Fibroblast of lung (primary cell): Measurements from ENCODE around the gene CSNK1A1. TPM values are rescaled to one million over a fixed set of nuclear protein-coding genes. Genes with fewer than 3 reads are reported as not detected.
"Not testable (repeated sequence)": the region's sequence is repeated elsewhere in the genome, so short reads cannot be mapped to it uniquely, and the experiment has no call there.

ENCODE experiments used
- DNase-seq, 2 donors: peaks; one replicate each; pipeline versions ENCODE4 v3.0.0 to v3.0.0-alpha.2; 2010; ENCODE audit warnings: low read depth in 2 of 2
- H2AFZ ChIP-seq: 2 replicates; pipeline ENCODE4 v1.5.1; 2012; ENCODE audit warnings: low read length, control low read depth, inconsistent platforms
- H3K27ac ChIP-seq: 2 replicates; pipeline ENCODE4 v1.5.1; 2011; ENCODE audit warnings: low read length, control low read depth; ENCODE audit not compliant: insufficient read depth
- H3K27me3 ChIP-seq: 2 replicates; pipeline ENCODE4 v1.5.1; 2011; ENCODE audit warnings: mild to moderate bottlenecking, low read length; ENCODE audit not compliant: control insufficient read depth, insufficient read depth
- H3K36me3 ChIP-seq: 2 replicates; pipeline ENCODE4 v1.5.1; 2011; ENCODE audit warnings: low read length; ENCODE audit not compliant: control insufficient read depth, insufficient read depth
- H3K4me1 ChIP-seq: 2 replicates; pipeline ENCODE4 v1.5.1; 2011; ENCODE audit warnings: low read length; ENCODE audit not compliant: control insufficient read depth, insufficient read depth; ENCODE audit errors: extremely low read depth
- H3K4me2 ChIP-seq: 2 replicates; pipeline ENCODE4 v1.5.1; 2011; ENCODE audit warnings: low read length, control low read depth; ENCODE audit not compliant: insufficient read depth; ENCODE audit errors: extremely low read depth
- H3K4me3 ChIP-seq, 4 experiments: fragments of 200-600 bp in 1 of 4; sonication (generic) in 1 of 4; replicated peaks in 1 of 4; 2 replicates each; pipeline ENCODE4 v1.5.1; 2011 to 2016; ENCODE audit warnings: low read length in 4 of 4, low read depth in 3 of 4, mild to moderate bottlenecking in 3 of 4, control low read depth in 2 of 4, inconsistent platforms in 1 of 4, mixed read lengths in 1 of 4; ENCODE audit not compliant: insufficient read depth in 1 of 4; ENCODE audit errors: control extremely low read depth in 1 of 4
- H3K79me2 ChIP-seq: 2 replicates; pipeline ENCODE4 v1.5.1; 2012; ENCODE audit warnings: mild to moderate bottlenecking, low read length, inconsistent platforms; ENCODE audit not compliant: control insufficient read depth, insufficient read depth
- H3K9ac ChIP-seq: 2 replicates; pipeline ENCODE4 v1.5.1; 2011; ENCODE audit warnings: mild to moderate bottlenecking, low read length, control low read depth; ENCODE audit not compliant: insufficient read depth
- H3K9me3 ChIP-seq: 2 replicates; pipeline ENCODE4 v1.5.1; 2012; ENCODE audit warnings: low read depth, low read length; ENCODE audit not compliant: control insufficient read depth, insufficient read depth
- H4K20me1 ChIP-seq: 2 replicates; pipeline ENCODE4 v1.5.1; 2011; ENCODE audit warnings: low read length; ENCODE audit not compliant: control insufficient read depth, insufficient read depth; ENCODE audit errors: extremely low read depth
- EZH2 ChIP-seq: IDR thresholded peaks from 2 replicates; pipeline ENCODE4 v1.5.1; 2012; ENCODE audit warnings: low read length, control low read depth, mild to moderate bottlenecking; ENCODE audit errors: missing control alignments
- polyA plus RNA-seq, 2 donors: library from polyadenylated mRNA; depleted of rRNA in 1 of 2; stranded (reverse) in 1 of 2; unstranded in 1 of 2; fragments of >200 nt; gene quantifications; 2 replicates each; pipeline ENCODE4 v1.2.1, GENCODE V29; 2011 to 2012; ENCODE audit warnings: missing spikeins in 1 of 2
- total RNA-seq: library from RNA; depleted of rRNA; stranded (reverse); fragments of >200 nt; gene quantifications from 2 replicates; pipeline ENCODE4 v1.2.1, GENCODE V29; 2014
- TF ChIP-seq, protein P1 (sequence below), 2 donors: IDR thresholded peaks in 1 of 2; conservative IDR thresholded peaks in 1 of 2; 1 replicate in 1 of 2; 2 replicates in 1 of 2; pipeline ENCODE4 v1.5.1; 2011 to 2012; ENCODE audit warnings: low read length in 2 of 2, control low read depth in 1 of 2, inconsistent platforms in 1 of 2, low read depth in 1 of 2, mild to moderate bottlenecking in 1 of 2

Gene CSNK1A1
- total and polyA plus RNA-seq, 2 donors (not counting 1 experiment from before 2014, with no cell fraction given) = 275 to 674 TPM

DNA sequence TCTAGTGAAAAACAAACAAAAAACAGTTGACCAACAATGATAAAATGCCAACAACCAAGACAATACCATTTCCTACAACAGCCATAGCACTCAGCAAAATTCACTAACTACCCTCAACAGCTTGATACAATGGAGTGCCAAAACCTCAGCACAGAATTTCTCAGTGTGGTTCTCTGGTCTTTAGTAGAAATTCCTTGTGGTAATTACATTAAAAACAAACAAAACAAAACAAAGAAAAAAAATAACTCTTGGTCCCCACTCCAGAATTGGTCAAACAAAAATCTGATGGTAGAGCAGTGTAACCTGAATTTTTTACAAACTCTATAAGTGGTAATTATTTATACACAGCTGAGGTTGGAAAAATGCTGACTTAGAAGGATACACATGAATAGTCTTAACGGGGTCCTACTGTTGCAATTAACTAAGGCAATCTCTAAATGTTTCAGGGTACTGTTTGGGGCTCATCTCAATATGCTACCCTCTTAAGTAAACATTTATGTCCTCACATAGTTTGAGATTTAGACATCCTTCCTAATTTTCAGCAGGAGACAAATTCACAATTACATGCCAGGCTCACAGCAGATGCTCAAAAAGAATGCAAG lies 13.8 kb downstream of the CSNK1A1 start:
- Histone ChIP-seq H3K27me3 (no peaks in the 10 kb centered on the region), H3K36me3 (peaks cover 2% of the 10 kb centered on the region), H3K4me3 (no peak overlapping the region), H3K27ac (no peak overlapping the region), H3K79me2 (peaks cover 98% of the 10 kb centered on the region), H3K9ac (no peak overlapping the region), H3K4me1 (peaks cover 2% of the 10 kb centered on the region), H3K9me3 (no peaks in the 10 kb centered on the region), H3K4me2 (no peak overlapping the region), H4K20me1 (peaks cover 5% of the 10 kb centered on the region), H2AFZ (no peak overlapping the region)
- TF ChIP-seq, protein P1, sequence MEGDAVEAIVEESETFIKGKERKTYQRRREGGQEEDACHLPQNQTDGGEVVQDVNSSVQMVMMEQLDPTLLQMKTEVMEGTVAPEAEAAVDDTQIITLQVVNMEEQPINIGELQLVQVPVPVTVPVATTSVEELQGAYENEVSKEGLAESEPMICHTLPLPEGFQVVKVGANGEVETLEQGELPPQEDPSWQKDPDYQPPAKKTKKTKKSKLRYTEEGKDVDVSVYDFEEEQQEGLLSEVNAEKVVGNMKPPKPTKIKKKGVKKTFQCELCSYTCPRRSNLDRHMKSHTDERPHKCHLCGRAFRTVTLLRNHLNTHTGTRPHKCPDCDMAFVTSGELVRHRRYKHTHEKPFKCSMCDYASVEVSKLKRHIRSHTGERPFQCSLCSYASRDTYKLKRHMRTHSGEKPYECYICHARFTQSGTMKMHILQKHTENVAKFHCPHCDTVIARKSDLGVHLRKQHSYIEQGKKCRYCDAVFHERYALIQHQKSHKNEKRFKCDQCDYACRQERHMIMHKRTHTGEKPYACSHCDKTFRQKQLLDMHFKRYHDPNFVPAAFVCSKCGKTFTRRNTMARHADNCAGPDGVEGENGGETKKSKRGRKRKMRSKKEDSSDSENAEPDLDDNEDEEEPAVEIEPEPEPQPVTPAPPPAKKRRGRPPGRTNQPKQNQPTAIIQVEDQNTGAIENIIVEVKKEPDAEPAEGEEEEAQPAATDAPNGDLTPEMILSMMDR (conservative IDR thresholded peaks at IDR 0.05 in 1 of 2, IDR thresholded peaks at IDR 0.05 in 1 of 2; ENCODE audit: low read depth in 1 of 2, low read length in 2 of 2) = no peak
- TF ChIP-seq EZH2 = no peak
- no peak for DNase-seq

DNA sequence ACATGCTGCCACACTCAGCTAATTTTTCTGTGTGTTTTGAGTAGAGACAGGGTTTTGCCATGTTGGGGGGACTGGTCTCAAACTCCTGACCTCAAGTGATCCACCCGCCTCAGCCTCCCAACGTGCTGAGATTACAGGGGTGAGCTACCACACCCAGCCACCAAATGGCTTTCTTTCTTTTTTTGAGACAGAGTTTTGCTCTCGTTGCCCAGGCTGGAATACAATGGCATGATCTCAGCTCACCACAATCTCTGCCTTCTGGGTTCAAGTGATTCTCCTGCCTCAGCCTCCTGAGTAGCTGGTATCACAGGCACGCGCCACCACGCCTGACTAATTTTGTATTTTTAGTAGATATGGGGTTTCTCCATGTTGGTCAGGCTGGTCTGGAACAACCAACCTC lies 15.5 kb downstream of the CSNK1A1 start:
- not testable (repeated sequence) for H3K9ac ChIP-seq, H3K4me1 ChIP-seq, H3K9me3 ChIP-seq, H4K20me1 ChIP-seq, H3K4me3 ChIP-seq, H3K27me3 ChIP-seq, H3K4me2 ChIP-seq, H2AFZ ChIP-seq, H3K27ac ChIP-seq, H3K36me3 ChIP-seq, DNase-seq
- H3K79me2 ChIP-seq = peaks cover 99% of the 10 kb centered on the region

DNA sequence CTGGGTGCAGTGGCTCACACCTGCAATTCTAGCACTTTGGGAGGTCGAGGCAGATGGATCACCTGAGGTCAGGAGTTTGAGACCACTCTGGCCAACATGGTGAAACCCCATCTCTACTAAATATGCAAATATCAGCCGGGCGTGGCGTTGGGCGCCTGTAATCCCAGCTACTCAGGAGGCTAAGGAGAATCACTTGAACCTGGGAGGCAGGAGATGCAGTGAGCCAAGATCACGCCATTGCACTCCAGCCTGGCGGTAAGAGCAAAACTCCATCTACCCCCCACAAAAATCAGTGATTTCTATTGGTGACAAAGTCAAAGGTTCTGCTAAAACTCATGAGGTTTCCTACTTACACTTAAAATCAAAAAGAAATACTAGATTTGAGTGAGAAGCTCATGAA lies 18.8 kb downstream of the CSNK1A1 start:
- no peak for TF ChIP-seq EZH2
- TF ChIP-seq, protein P1 (conservative IDR thresholded peaks at IDR 0.05 in 1 of 2, IDR thresholded peaks at IDR 0.05 in 1 of 2; ENCODE audit: low read depth in 1 of 2, low read length in 2 of 2) = no peak
- Histone ChIP-seq H4K20me1 (peaks cover 8% of the 10 kb centered on the region), H3K4me3 (no peak overlapping the region), H3K9ac (no peak overlapping the region), H3K9me3 (no peaks in the 10 kb centered on the region), H2AFZ (no peak overlapping the region), H3K27ac (no peak overlapping the region), H3K36me3 (no peaks in the 10 kb centered on the region), H3K27me3 (no peaks in the 10 kb centered on the region), H3K4me1 (peaks cover 7% of the 10 kb centered on the region), H3K4me2 (no peak overlapping the region), H3K79me2 (peaks cover 100% of the 10 kb centered on the region)
- DNase-seq = no peak
